B cell (primary cell): ENCODE measurements around the gene ZNRF2. TPM values are rescaled to one million over a fixed set of nuclear protein-coding genes. Genes with fewer than 3 reads are reported as not detected.

Experiments
- ATAC-seq: fragments of 200-7000 bp; cut with Tn5 transposase; one replicate; pipeline ENCODE4 v1.10.0; 2021; ENCODE audit warnings: low read depth, mild to moderate bottlenecking, moderate number of reproducible peaks, moderate library complexity
- CTCF ChIA-PET: fragments of 350-600 bp; sonication (Branson Sonifier 250); formaldehyde crosslinking; loops from one replicate; lab custom pipeline; 2021; ENCODE audit warnings: antibody characterized with exemption, inconsistent platforms; lab: Charles Lee
- POLR2A ChIA-PET: fragments of 350-600 bp; sonication (Branson Sonifier 250); formaldehyde crosslinking; loops from one replicate; lab custom pipeline; 2021; ENCODE audit warnings: antibody characterized with exemption; lab: Charles Lee
- DNase-seq: peaks from one replicate; pipeline ENCODE4 v3.0.0; 2013
- H2AFZ ChIP-seq: 2 replicates; pipeline ENCODE4 v1.6.1; 2012; ENCODE audit warnings: mild to moderate bottlenecking, low read depth, low read length; ENCODE audit not compliant: insufficient read depth, poor library complexity, severe bottlenecking
- H3K27ac ChIP-seq, 2 donors: 1 replicate in 1 of 2; 2 replicates in 1 of 2; pipeline ENCODE4 v1.5.1; 2012 to 2013; ENCODE audit warnings: low read length in 2 of 2, mild to moderate bottlenecking in 2 of 2, moderate library complexity in 1 of 2
- H3K27me3 ChIP-seq, 4 experiments: fragments of 200-600 bp in 1 of 4; sonication (generic) in 1 of 4; replicated peaks in 1 of 4; 1 replicate in 2 of 4; 2 replicates in 2 of 4; pipeline versions ENCODE4 v1.6.1 to v1.7.0; 2013 to 2016; ENCODE audit warnings: low read length in 3 of 4, mild to moderate bottlenecking in 2 of 4, mixed read lengths in 1 of 4, moderate library complexity in 1 of 4; ENCODE audit not compliant: insufficient read depth in 4 of 4, control insufficient read depth in 3 of 4; ENCODE audit errors: control extremely low read depth in 1 of 4
- H3K36me3 ChIP-seq, 2 experiments: replicated peaks in 1 of 2; 1 replicate in 1 of 2; 2 replicates in 1 of 2; pipeline versions ENCODE4 v1.6.1 to v1.7.1; 2013; ENCODE audit warnings: low read length in 1 of 2; ENCODE audit not compliant: insufficient read depth in 2 of 2, control insufficient read depth in 1 of 2; ENCODE audit errors: control extremely low read depth in 1 of 2, extremely low read depth in 1 of 2
- H3K4me1 ChIP-seq, 2 donors: fragments of 200-600 bp in 1 of 2; sonication (generic) in 1 of 2; 1 replicate in 1 of 2; 2 replicates in 1 of 2; pipeline versions ENCODE4 v1.5.1 to v1.6.1; 2013 to 2017; ENCODE audit warnings: low read length in 2 of 2; ENCODE audit not compliant: control insufficient read depth in 2 of 2, insufficient read depth in 2 of 2
- H3K4me2 ChIP-seq: replicated peaks from 2 replicates; pipeline ENCODE3; 2012; ENCODE audit warnings: mild to moderate bottlenecking, low read depth, low read length; ENCODE audit not compliant: poor library complexity, severe bottlenecking
- H3K4me3 ChIP-seq, 5 experiments: fragments of 200-600 bp in 1 of 5; sonication (generic) in 1 of 5; 1 replicate in 3 of 5; 2 replicates in 2 of 5; pipeline versions ENCODE4 v1.5.1 to v1.7.0; 2011 to 2016; ENCODE audit warnings: low read length in 4 of 5, mild to moderate bottlenecking in 4 of 5, low read depth in 2 of 5, control low read depth in 1 of 5, moderate library complexity in 1 of 5; ENCODE audit not compliant: insufficient read depth in 1 of 5; ENCODE audit errors: control extremely low read depth in 1 of 5, extremely low read depth in 1 of 5
- H3K79me2 ChIP-seq: fragments of 200-600 bp; sonication (generic); one replicate; pipeline ENCODE4 v1.6.0; 2016; ENCODE audit warnings: low read length; ENCODE audit not compliant: control insufficient read depth, insufficient read depth
- H3K9ac ChIP-seq: fragments of 200-600 bp; sonication (generic); 2 replicates; pipeline ENCODE4 v1.6.1; 2017; ENCODE audit warnings: mild to moderate bottlenecking, low read length, moderate library complexity
- H3K9me3 ChIP-seq, 3 donors: one replicate each; pipeline versions ENCODE4 v1.6.1 to v1.7.1; 2013; ENCODE audit warnings: low read length in 2 of 3; ENCODE audit not compliant: control insufficient read depth in 2 of 3, insufficient read depth in 1 of 3; ENCODE audit errors: control extremely low read depth in 1 of 3
- H4K20me1 ChIP-seq: 2 replicates; pipeline ENCODE4 v1.6.0; 2012; ENCODE audit warnings: mild to moderate bottlenecking, low read length; ENCODE audit not compliant: insufficient read depth, control insufficient read depth, poor library complexity, severe bottlenecking
- H3K27ac Mint-ChIP-seq: one replicate; pipeline ENCODE4 v1.8.0; 2021; ENCODE audit warnings: mixed read lengths
- H3K27me3 Mint-ChIP-seq: one replicate; pipeline ENCODE4 v1.8.0; 2021; ENCODE audit warnings: mixed read lengths
- H3K4me1 Mint-ChIP-seq: one replicate; pipeline ENCODE4 v1.8.0; 2021; ENCODE audit warnings: mixed read lengths
- H3K4me3 Mint-ChIP-seq: one replicate; pipeline ENCODE4 v1.8.0; 2021; ENCODE audit warnings: mixed read lengths
- H3K9me3 Mint-ChIP-seq: one replicate; pipeline ENCODE4 v1.8.0; 2022; ENCODE audit warnings: mixed read lengths; ENCODE audit not compliant: insufficient read depth
- EZH2 ChIP-seq: IDR thresholded peaks from 2 replicates; pipeline ENCODE4 v1.6.1; 2012; ENCODE audit warnings: borderline replicate concordance, low read depth, mild to moderate bottlenecking, moderate library complexity, low read length; ENCODE audit not compliant: insufficient read depth, poor library complexity, severe bottlenecking
- WGBS: methylation state at CpG from one replicate; pipeline ENCODE4 v1.1.5; 2013; ENCODE audit warnings: missing lambda C conversion rate; ENCODE audit not compliant: insufficient coverage; 5-methylcytosine and 5-hydroxymethylcytosine counted together
- intact Hi-C: fragments of 100-400 bp; cut with micrococcal nuclease; formaldehyde crosslinking; loops from one replicate; pipeline ENCODE4 v1.10.0; 2022
- polyA plus RNA-seq: library from polyadenylated mRNA; depleted of rRNA; stranded (reverse); fragments of >200 nt; gene quantifications from 2 replicates; pipeline ENCODE4 v1.2.3, GENCODE V29; 2012
- total RNA-seq, 2 donors: library from RNA; stranded (reverse); fragments of 120-200 nt in 1 of 2; gene quantifications; 1 replicate in 1 of 2; 2 replicates in 1 of 2; pipeline versions ENCODE4 v1.2.3 to v1.2.4, GENCODE V29; 2013 to 2022
- TF ChIP-seq, protein P1 (sequence below): fragments of 200-600 bp; IDR thresholded peaks from one replicate; pipeline ENCODE4 v1.8.0; 2022; ENCODE audit warnings: antibody characterized with exemption, mild to moderate bottlenecking

The ZNRF2 gene
- total and polyA plus RNA-seq, 2 donors (not counting 1 experiment from before 2014, with no cell fraction given), result 6.4 to 32.0 TPM

DNA sequence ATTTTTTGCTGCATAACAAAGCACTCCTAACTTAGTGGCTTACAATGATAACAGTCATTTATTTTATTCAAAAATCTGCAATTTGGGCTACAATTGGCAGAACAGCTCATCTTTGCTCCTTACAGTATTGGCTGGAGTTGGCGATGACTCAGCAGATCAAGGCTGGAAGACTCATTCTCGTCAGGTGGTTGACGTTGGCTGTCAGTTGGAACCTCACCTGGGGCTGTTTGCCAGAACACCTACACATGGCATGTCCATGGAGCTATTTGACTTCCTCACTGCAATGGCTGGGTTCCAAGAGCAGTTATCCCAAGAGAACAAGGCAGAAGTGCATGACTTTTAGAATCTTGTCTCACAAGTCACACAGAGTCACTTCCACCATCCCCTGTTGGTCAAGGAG lies 119.1 kb downstream of the ZNRF2 start:
- H3K27ac ChIP-seq, result no peak overlapping the region
- ATAC-seq (no peak), DNase-seq (no peak)
- no peak overlapping the region for H3K4me3 ChIP-seq
- H3K27ac Mint-ChIP-seq, result no peak overlapping the region
- CTCF ChIA-PET, result no interaction called here
- no peaks in the 10 kb centered on the region for H3K9me3 ChIP-seq
- H4K20me1 ChIP-seq, result no peaks in the 10 kb centered on the region
- H3K9ac ChIP-seq, result no peak overlapping the region
- peaks cover 0 to 2% of the 10 kb centered on the region in 2 experiments for H3K36me3 ChIP-seq
- TF ChIP-seq, protein P1, sequence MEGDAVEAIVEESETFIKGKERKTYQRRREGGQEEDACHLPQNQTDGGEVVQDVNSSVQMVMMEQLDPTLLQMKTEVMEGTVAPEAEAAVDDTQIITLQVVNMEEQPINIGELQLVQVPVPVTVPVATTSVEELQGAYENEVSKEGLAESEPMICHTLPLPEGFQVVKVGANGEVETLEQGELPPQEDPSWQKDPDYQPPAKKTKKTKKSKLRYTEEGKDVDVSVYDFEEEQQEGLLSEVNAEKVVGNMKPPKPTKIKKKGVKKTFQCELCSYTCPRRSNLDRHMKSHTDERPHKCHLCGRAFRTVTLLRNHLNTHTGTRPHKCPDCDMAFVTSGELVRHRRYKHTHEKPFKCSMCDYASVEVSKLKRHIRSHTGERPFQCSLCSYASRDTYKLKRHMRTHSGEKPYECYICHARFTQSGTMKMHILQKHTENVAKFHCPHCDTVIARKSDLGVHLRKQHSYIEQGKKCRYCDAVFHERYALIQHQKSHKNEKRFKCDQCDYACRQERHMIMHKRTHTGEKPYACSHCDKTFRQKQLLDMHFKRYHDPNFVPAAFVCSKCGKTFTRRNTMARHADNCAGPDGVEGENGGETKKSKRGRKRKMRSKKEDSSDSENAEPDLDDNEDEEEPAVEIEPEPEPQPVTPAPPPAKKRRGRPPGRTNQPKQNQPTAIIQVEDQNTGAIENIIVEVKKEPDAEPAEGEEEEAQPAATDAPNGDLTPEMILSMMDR, result no peak
- no peak for TF ChIP-seq EZH2
- no peak overlapping the region for H3K4me3 Mint-ChIP-seq
- no peaks in the 10 kb centered on the region for H3K9me3 Mint-ChIP-seq
- H3K4me1 Mint-ChIP-seq, result peaks cover 5% of the 10 kb centered on the region
- H3K27me3 Mint-ChIP-seq, result no peaks in the 10 kb centered on the region
- H3K27me3 ChIP-seq, result no peaks in the 10 kb centered on the region
- H3K4me1 ChIP-seq, result peaks cover 2 to 3% of the 10 kb centered on the region in 2 donors
- H2AFZ ChIP-seq, result no peak overlapping the region
- intact Hi-C loops, result loop anchor here (10.0 kb wide), 1 partner anchor 49 kb away; no protein-coding TSS in a partner anchor
- H3K79me2 ChIP-seq, result no peaks in the 10 kb centered on the region
- H3K4me2 ChIP-seq, result no peak overlapping the region
- POLR2A ChIA-PET, result no interaction called here
- 100% methylated on average over 3 of the region's 3 CpGs for WGBS

DNA sequence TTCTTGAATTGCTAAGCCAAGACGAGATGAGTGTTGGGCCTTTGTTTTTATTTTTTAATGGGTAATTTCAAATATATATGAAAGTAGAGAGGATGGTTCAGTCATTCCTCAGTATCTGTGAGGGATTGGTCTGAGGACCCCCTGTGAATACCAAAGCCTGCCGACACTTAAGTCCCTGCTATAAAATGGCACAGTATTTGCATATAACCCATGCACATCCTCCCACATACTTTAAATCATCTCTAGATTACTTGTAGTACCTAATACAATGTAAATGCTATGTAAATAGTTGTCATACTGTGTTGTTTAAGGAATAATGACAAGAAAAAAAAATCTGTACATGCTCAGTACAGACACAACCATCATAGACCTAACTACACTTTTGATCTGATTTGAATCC lies 120.8 kb downstream of the ZNRF2 start:
- H3K27me3 ChIP-seq, result no peaks in the 10 kb centered on the region
- no peaks in the 10 kb centered on the region for H3K36me3 ChIP-seq
- H3K9ac ChIP-seq, result no peak overlapping the region
- peaks cover 8% of the 10 kb centered on the region for H3K4me1 Mint-ChIP-seq
- intact Hi-C loops, result loop anchor here (10.0 kb wide), 1 partner anchor 50 kb away; no protein-coding TSS in a partner anchor
- H3K4me3 Mint-ChIP-seq, result no peak overlapping the region
- TF ChIP-seq EZH2, result no peak
- TF ChIP-seq, protein P1, result no peak
- H3K4me2 ChIP-seq, result no peak overlapping the region
- no peak overlapping the region for H3K27ac ChIP-seq
- no peaks in the 10 kb centered on the region for H3K9me3 Mint-ChIP-seq
- H3K4me3 ChIP-seq, result no peak overlapping the region
- H3K4me1 ChIP-seq, result peaks cover 3 to 4% of the 10 kb centered on the region in 2 donors
- no peaks in the 10 kb centered on the region for H3K27me3 Mint-ChIP-seq
- ATAC-seq (no peak), DNase-seq (no peak)
- no peak overlapping the region for H3K27ac Mint-ChIP-seq
- H2AFZ ChIP-seq, result no peak overlapping the region
- ChIA-PET POLR2A (no interaction called here), CTCF (interaction anchor here (1.2 kb wide), 1 partner anchor 52 kb away, joined by 3 read pairs; no protein-coding TSS in a partner anchor)
- H3K9me3 ChIP-seq, result no peaks in the 10 kb centered on the region
- no peaks in the 10 kb centered on the region for H4K20me1 ChIP-seq
- no peaks in the 10 kb centered on the region for H3K79me2 ChIP-seq
- WGBS, result 80% methylated on average over 1 of the region's 2 CpGs
